ENCODE data around the gene ZCCHC3. TPM values are rescaled to one million over a fixed set of nuclear protein-coding genes. Genes with fewer than 3 reads are reported as not detected.

ZCCHC3 gene
- total RNA-seq, 2 donors from 2014 or later = 21.3 to 21.6 TPM

DNA sequence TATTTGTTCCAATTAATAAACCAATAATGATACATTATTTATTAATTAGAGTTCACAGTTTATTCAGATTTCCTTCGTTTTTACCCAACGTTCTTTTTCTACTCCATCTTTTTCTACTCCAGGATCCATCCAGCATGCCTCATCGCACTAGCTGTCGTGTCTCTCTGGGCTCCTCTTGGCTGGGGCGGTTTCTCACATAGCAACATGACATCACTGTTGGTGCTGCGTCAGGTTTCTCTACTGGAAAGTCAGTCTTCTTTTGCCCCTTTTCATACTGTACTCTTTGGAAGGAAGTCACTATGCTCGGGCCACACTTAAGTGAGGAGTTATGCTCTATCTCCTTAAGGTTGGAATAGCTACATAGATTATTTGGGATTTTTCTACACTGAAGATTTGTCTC is 14.2 kb downstream of the ZCCHC3 start:
- ATAC-seq (replicated peaks in 1 of 2) (no peak), DNase-seq (no peak)
- Mint-ChIP-seq H3K36me3 (ENCODE audit: insufficient read depth in 2 of 2) (peaks cover 0 to 2% of the 10 kb centered on the region in 2 donors), H3K27me3 (ENCODE audit: low read depth) (no peaks in the 10 kb centered on the region), H3K4me1 (ENCODE audit: low read depth) (peaks cover 21% of the 10 kb centered on the region), H3K9me3 (peaks cover 1 to 2% of the 10 kb centered on the region in 2 donors), H3K27ac (no peak overlapping the region), H3K4me3 (peak overlapping the region; percentile 17 to 65)

DNA sequence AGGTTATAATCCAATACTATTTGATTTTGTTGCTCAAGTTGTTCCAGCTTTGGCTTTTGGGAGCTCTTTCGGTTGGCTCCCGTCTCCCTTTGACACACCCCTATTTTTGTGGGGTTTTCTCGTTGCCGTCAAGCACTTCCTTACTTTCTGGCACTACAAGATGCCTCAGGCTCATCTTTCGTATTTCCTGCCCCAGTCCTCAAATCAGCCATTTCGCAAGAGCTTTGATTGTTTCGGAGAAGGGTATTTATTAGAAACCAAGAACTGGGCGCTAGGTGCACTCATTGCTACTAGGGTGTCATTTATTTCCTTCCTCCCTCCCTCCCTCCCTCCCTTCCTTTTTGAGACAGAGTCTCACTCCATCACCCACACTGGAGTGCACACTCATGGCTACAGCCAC is 14.7 kb downstream of the ZCCHC3 start:
- no peak for DNase-seq
- Mint-ChIP-seq H3K4me3 (no peak overlapping the region), H3K27me3 (ENCODE audit: low read depth) (no peaks in the 10 kb centered on the region), H3K4me1 (ENCODE audit: low read depth) (peaks cover 21% of the 10 kb centered on the region), H3K36me3 (ENCODE audit: insufficient read depth in 2 of 2) (peaks cover 0 to 2% of the 10 kb centered on the region in 2 donors), H3K27ac (no peak overlapping the region), H3K9me3 (peaks cover 0 to 2% of the 10 kb centered on the region in 2 donors)
- ATAC-seq (replicated peaks in 1 of 2) = no peak

DNA sequence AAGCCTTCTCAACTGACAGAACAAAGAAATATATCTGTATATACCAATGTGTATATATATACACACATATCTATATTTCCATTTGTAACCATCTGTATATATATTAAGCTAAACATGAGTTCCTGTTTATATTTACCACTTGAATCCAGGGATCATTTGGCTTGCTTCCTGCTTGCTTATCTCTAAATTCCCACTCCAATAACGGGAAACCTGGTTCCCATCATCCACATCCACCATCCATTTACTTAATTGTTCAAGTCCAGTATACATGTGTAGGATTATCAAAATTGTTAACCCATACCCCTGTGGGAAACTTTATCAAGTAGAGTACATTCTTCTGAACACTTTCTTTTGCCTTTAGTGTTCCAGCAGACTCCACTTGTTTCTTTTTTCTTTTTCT is 15.5 kb downstream of the ZCCHC3 start:
- peaks cover 21% of the 10 kb centered on the region for H3K4me1 Mint-ChIP-seq (ENCODE audit: low read depth)
- H3K27me3 Mint-ChIP-seq (ENCODE audit: low read depth) = no peaks in the 10 kb centered on the region
- H3K36me3 Mint-ChIP-seq (ENCODE audit: insufficient read depth in 2 of 2) = peaks cover 0 to 2% of the 10 kb centered on the region in 2 donors
- no peak overlapping the region for H3K27ac Mint-ChIP-seq
- H3K9me3 Mint-ChIP-seq = peaks cover 0 to 2% of the 10 kb centered on the region in 2 donors
- H3K4me3 Mint-ChIP-seq = no peak overlapping the region
- no peak for ATAC-seq (replicated peaks in 1 of 2)
- DNase-seq = no peak

DNA sequence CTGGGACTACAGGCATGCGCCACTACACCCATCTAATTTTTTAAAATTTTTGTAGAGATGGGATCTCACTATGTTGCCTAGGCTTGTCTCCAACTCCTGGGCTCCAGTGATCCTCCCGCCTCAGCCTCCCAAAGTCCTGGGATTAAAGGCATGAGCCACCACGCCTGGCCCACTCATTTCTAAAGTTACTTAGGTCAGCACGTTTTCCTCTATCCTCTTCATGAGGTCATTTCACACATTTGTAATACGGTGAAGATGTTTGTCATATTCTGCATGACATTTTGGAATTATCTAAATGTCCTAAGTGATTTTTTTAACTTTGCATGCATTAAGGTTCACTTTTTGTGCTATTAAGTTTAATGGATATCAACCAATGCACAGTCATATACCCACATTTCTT is 16.0 kb downstream of the ZCCHC3 start:
- Mint-ChIP-seq H3K4me1 (ENCODE audit: low read depth) (peaks cover 21% of the 10 kb centered on the region), H3K36me3 (ENCODE audit: insufficient read depth in 2 of 2) (peaks cover 0 to 2% of the 10 kb centered on the region in 2 donors), H3K9me3 (peaks cover 0 to 2% of the 10 kb centered on the region in 2 donors), H3K27ac (no peak overlapping the region), H3K4me3 (no peak overlapping the region), H3K27me3 (ENCODE audit: low read depth) (no peaks in the 10 kb centered on the region)
- ATAC-seq (replicated peaks in 1 of 2) (no peak), DNase-seq (no peak)

DNA sequence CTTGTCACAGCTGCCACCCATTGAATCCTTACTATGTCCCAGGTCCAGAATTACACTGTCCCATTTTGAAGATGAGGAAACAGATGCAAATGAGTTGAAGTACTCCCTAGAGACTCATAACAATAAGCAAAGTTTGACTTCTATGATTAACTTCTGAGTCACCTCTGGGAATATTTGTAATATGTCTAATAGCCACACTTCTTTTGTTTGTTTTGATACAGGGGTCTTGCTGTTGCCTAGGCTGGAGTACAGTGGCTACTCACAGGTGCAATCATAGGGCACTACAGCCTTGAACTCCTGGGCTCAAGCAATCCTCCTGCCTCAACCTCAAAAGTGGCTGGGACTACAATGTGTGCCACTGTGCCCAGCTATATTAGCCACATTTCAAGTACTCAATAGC is 16.6 kb downstream of the ZCCHC3 start:
- ATAC-seq (replicated peaks in 1 of 2) = no peak
- H3K27me3 Mint-ChIP-seq (ENCODE audit: low read depth) = no peaks in the 10 kb centered on the region
- peaks cover 0 to 2% of the 10 kb centered on the region in 2 donors for H3K9me3 Mint-ChIP-seq
- H3K27ac Mint-ChIP-seq = no peak overlapping the region
- no peak for DNase-seq
- H3K36me3 Mint-ChIP-seq (ENCODE audit: insufficient read depth in 2 of 2) = peaks cover 0 to 2% of the 10 kb centered on the region in 2 donors
- H3K4me1 Mint-ChIP-seq (ENCODE audit: low read depth) = peaks cover 21% of the 10 kb centered on the region
- no peak overlapping the region for H3K4me3 Mint-ChIP-seq

DNA sequence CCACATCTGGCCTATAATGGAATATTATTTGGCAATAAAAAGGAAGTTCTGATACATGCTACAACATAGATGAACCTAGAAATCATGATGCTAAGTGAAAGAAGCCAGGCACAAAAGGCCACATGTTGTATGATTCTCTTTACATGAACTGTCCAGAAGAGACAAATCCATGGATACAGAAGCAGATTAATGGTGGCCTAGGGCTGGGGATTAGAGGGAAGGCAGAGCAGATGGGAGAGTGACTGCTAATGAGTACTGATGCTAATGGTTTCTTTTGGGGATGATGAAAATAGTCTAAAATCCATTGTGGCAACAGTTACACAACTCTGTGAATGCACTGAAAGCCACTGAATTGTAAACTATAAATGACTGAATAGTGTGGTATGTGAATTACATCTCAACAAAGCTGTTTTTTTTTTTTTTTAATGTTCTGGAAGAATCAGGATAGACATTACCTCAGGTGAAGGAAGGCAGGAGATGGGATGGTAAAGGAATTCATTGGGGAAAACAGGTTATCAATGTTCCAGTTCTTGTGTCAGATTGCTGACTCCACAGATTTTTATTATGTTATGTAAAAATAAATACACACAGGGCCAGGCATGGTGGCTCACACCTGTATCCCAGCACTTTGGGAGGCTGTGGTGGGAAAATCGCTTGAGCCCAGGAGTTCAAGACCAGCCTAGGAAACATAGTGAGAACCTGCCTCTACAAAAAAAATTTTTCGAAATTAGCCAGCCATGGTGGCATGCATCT is 19.1 kb downstream of the ZCCHC3 start:
- Mint-ChIP-seq H3K27ac (no peak overlapping the region), H3K4me1 (ENCODE audit: low read depth) (peaks cover 3% of the 10 kb centered on the region), H3K4me3 (no peak overlapping the region), H3K9me3 (peaks cover 0 to 2% of the 10 kb centered on the region in 2 donors), H3K27me3 (ENCODE audit: low read depth) (no peaks in the 10 kb centered on the region), H3K36me3 (ENCODE audit: insufficient read depth in 2 of 2) (peaks cover 0 to 2% of the 10 kb centered on the region in 2 donors)
- no peak for DNase-seq
- ATAC-seq (replicated peaks in 1 of 2) = no peak

DNA sequence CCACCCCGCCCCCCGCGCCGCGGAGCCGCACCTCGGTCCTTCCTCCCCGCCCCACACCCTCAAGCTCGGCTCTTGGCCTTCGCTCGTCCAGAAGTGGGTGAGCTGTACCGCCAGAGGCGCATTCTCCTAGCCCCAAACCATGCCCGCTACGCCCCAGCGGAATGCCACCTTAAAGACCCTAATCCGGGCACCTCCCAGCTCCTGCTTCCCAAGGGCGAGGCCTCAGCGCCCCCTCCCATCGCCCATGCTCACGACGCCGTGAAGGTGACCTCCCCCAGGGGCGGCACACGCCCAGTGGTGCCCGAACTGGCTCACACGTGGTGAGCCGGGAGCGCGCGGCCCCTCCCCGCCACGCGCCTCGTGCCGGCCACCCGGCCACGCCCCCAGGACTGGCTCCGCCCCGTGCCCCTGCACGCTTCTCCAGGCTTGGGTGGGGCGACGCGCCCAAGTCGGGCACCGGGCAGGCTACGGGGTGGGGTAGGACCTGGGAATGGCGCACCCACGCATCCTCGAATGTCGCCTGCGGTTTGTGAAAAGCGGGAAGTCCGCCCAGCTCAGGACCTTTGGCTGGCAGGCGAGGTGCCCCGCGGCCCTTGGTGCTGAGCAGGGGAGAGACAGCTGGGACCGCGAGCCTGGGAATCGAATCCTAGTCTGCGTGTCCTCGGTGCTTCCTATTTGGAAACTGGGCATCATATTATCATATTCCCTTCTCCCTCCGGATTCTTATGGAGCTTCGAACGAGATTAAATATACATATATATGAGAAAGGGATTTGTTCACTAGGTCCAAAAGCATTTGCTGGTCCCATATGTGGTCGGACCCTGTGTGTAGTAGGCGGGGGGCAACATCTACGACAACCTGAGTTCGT is 27.0 kb downstream of the ZCCHC3 start:
- DNase-seq (peak; percentile 93), ATAC-seq (replicated peaks in 1 of 2) (peak; percentile 68)
- H3K4me1 Mint-ChIP-seq (ENCODE audit: low read depth) = peaks cover 32% of the 10 kb centered on the region
- no peaks in the 10 kb centered on the region for H3K36me3 Mint-ChIP-seq (ENCODE audit: insufficient read depth in 2 of 2)
- H3K9me3 Mint-ChIP-seq = no peaks in the 10 kb centered on the region
- peak overlapping the region; percentile 89 for H3K4me3 Mint-ChIP-seq
- no peaks in the 10 kb centered on the region for H3K27me3 Mint-ChIP-seq (ENCODE audit: low read depth)
- peak overlapping the region; percentile 16 for H3K27ac Mint-ChIP-seq

DNA sequence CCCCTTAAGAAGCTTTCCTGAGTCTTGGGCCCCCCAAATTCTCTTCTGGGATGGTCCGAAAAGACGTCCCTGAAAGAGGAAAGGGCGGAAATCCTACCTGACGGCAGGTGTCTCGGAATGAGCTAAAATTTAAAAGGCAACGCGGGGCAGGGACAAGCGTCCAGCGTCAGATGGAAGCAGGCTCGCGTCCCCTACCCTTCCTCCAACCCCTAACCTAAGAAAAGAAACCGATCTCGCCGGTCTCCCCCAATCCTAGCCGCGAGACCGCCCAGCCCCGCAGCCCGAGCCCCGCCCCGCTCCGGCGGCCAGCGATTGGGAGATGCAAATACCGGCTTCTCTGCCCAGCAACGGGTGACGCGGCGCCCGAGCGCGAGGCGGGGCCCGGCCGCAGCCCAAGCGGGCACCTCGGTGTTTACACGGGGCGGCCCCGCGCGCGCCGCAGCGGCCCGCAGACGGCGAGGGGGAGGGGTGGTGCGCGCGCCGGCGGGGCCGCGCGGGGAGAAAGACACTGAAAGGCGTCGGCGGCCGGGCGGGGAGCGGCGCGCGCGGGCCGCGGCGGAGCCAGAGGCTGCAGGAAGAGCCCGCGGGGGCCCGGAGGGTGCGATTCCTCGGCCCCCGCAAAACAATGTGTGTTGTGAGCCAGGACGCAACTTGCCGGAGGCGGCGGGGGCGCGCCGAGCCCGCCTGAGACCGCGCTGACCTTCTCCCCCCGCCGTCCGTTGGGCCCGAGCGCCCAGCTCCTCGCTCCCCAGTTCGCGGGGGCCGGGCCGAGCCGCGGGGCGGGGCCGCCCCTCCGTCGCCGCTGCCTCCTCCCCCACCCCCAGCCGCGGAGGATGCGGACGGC is 27.9 kb downstream of the ZCCHC3 start, which contains the start of gene SOX12:
Gene SOX12, plus strand, starts transcription at position 508 of the 844 bp plus-strand sequence. CDS start 373 bp downstream, outside the sequence.
- Mint-ChIP-seq H3K9me3 (no peaks in the 10 kb centered on the region), H3K4me3 (peak within 1 kb of the TSS; percentile 89 to 91), H3K27ac (peak within 1 kb of the TSS; percentile 27)

DNA sequence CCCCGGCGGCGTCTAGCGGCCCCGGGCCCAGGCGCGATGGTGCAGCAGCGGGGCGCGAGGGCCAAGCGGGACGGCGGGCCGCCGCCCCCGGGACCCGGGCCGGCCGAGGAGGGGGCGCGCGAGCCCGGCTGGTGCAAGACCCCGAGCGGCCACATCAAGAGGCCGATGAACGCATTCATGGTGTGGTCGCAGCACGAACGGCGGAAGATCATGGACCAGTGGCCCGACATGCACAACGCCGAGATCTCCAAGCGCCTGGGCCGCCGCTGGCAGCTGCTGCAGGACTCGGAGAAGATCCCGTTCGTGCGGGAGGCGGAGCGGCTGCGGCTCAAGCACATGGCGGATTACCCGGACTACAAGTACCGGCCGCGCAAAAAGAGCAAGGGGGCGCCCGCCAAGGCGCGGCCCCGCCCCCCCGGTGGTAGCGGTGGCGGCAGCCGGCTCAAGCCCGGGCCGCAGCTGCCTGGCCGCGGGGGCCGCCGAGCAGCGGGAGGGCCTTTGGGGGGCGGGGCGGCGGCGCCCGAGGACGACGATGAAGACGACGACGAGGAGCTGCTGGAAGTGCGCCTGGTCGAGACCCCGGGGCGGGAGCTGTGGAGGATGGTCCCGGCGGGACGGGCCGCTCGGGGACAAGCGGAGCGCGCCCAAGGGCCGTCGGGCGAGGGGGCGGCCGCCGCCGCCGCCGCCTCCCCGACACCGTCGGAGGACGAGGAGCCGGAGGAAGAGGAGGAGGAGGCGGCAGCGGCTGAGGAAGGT is 28.7 kb downstream of the ZCCHC3 start:
- Mint-ChIP-seq H3K9me3 (no peaks in the 10 kb centered on the region), H3K27me3 (ENCODE audit: low read depth) (no peaks in the 10 kb centered on the region), H3K27ac (peak overlapping the region; percentile 27), H3K4me3 (peak overlapping the region; percentile 88 to 91), H3K36me3 (ENCODE audit: insufficient read depth in 2 of 2) (no peaks in the 10 kb centered on the region), H3K4me1 (ENCODE audit: low read depth) (peaks cover 39% of the 10 kb centered on the region)
- peak; percentile 3 to 5 for ATAC-seq (replicated peaks in 1 of 2)
- peak; percentile 64 to 68 for DNase-seq

More for the DNA sequence above, 27.9 kb downstream of the ZCCHC3 start, which contains the start of gene SOX12:
- DNase-seq (peak; percentile 98), ATAC-seq (replicated peaks in 1 of 2) (peak; percentile 76 to 77)
- Mint-ChIP-seq H3K27me3 (ENCODE audit: low read depth) (no peaks in the 10 kb centered on the region), H3K36me3 (ENCODE audit: insufficient read depth in 2 of 2) (no peaks in the 10 kb centered on the region), H3K4me1 (ENCODE audit: low read depth) (peaks cover 35% of the 10 kb centered on the region)

DNA sequence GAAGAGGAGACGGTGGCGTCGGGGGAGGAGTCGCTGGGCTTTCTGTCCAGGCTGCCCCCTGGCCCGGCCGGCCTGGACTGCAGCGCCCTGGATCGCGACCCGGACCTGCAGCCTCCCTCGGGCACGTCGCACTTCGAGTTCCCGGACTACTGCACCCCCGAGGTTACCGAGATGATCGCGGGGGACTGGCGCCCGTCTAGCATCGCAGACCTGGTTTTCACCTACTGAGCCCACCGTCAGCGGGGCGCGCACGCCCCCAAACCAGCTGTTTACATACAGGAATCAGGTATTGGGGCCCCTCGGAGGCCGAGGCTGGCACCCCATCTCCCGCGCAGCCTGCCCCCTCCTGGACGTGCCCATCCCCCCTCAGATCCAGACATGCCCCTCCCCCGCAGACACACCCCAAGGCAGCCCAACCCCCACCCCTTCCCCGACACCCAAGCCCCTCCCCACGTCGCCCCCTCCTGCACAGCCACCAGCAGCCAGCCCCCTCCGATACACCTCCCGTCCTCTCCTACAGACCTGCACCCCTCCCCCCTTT is 29.3 kb downstream of the ZCCHC3 start:
- H3K4me1 Mint-ChIP-seq (ENCODE audit: low read depth) = peaks cover 39% of the 10 kb centered on the region
- H3K36me3 Mint-ChIP-seq (ENCODE audit: insufficient read depth in 2 of 2) = no peaks in the 10 kb centered on the region
- H3K27me3 Mint-ChIP-seq (ENCODE audit: low read depth) = no peaks in the 10 kb centered on the region
- no peak overlapping the region for H3K27ac Mint-ChIP-seq
- H3K4me3 Mint-ChIP-seq = peak overlapping the region; percentile 88 to 91
- ATAC-seq (replicated peaks in 1 of 2) (peak in 1 of 2 donors; percentile 26), DNase-seq (no peak)
- H3K9me3 Mint-ChIP-seq = no peaks in the 10 kb centered on the region

DNA sequence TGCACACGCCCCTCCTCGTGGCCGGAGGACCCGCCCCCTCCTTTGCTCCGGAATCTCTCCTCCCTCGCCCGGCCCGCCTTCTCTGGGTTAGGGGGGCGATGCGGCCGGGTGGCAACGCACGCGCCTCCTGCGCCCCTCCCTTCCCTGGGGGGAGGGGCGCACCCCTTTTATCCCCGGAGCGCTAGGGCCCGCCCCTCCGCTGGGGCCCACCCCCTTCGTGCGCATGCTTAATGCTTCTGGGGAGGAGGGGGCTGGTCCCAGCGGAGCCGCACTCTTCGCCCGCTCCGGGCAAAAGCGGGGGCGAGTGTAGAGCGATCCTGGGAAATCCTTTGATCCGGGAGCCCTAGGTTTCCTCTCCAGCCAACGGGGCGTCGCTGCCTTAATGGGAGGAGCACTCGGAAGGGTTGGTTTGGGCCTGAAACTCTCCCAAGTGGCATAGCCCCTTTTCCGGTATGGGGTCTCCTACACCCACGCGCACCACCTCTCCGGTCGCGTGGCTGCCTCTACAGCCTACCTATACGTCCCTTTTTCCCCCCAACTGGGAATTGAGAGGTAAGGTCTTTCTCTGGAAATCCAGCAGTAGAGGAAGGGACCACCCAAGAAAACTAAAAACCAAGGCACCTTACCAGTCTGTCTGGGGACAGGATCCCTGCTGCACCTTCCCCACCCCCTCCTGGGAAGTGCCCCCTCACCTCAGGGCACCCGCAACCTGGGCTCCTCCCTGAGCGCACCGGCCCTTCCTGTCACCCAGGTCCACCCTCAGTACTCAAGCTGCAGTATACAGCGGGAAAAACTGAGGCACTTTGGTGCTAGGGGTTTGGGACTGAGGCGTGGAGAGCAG is 30.0 kb downstream of the ZCCHC3 start:
- Mint-ChIP-seq H3K27me3 (ENCODE audit: low read depth) (no peaks in the 10 kb centered on the region), H3K36me3 (ENCODE audit: insufficient read depth in 2 of 2) (no peaks in the 10 kb centered on the region), H3K9me3 (no peaks in the 10 kb centered on the region), H3K27ac (no peak overlapping the region), H3K4me1 (ENCODE audit: low read depth) (peaks cover 39% of the 10 kb centered on the region), H3K4me3 (peak overlapping the region; percentile 88 to 91)
- DNase-seq = peak; percentile 84 to 86
- peak; percentile 25 to 26 for ATAC-seq (replicated peaks in 1 of 2)
